ENCODE data around the gene TPM1.

GRCh38 chr15:62994439-62994838 is 48.1 kb upstream of the TPM1 start:
- TF ChIP-seq CTCF (IDR thresholded peaks at IDR 0.05; ENCODE audit: poor library complexity), result no peak
- TF ChIP-seq EZH2 (IDR thresholded peaks at IDR 0.05; ENCODE audit: borderline replicate concordance), result no peak
- no peak for TF ChIP-seq EZH2phosphoT487 (IDR thresholded peaks at IDR 0.05; ENCODE audit: low read depth, severe bottlenecking, unreplicated experiment)
